Tibial nerve (tissue), 3 donors: ENCODE measurements around the gene LAMC3.

ENCODE experiments used
- CTCF ChIP-seq, 5 experiments: fragments of 200-600 bp in 3 of 5; fragments of 450-650 bp in 2 of 5; sonication (generic) in 3 of 5; IDR thresholded peaks; one replicate each; pipeline ENCODE4 v1.5.1; 2016 to 2019; ENCODE audit warnings: antibody characterized with exemption in 5 of 5, mild to moderate bottlenecking in 3 of 5, moderate library complexity in 2 of 5
- POLR2A ChIP-seq, 2 donors: fragments of 450-650 bp; IDR thresholded peaks; one replicate each; pipeline ENCODE4 v1.6.1; 2017; ENCODE audit warnings: antibody characterized with exemption in 2 of 2, mild to moderate bottlenecking in 2 of 2, moderate library complexity in 2 of 2

DNA sequence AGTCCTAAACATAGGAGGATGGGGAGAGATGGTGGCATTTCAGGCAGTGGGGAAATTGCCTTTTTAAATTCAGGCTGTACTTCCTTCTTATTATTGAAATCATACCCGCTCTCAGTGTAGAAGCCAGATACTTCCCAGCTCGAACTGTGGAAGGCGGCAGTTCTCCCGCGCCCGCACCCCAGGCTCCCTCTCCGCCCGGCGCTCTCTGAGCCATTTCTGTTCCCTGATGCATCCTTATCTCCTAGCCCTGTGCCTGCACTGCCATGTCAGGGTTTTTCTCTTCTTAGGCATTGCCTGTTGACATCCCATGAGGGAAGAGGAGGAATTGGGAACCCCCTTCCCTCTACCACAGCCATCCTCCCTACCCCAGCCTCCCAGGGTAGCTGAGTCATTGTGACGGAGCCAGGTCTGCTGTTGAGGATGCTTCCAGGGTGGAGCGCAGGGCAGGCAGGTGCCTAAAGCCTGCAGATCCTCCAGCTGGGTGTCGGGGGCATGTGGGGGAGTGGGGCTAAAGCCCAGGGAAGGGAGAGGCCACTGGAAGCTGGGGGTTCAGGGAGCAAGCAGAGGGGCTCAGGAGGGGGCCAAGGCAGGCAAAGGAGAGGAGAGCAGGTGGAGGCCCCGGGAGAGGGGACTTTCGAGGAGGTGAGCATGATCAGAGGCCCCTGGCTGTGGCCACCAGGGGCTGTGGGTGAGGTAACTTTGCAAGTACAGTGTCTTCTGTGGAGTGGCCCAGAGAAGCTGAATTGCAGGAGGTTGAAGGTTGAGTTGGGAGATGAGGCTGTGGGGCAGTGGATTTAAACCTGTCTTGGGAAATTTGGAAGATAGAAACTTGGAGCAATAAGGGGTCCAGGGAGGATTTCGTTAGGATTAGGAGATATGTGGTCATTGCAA, 16.2 kb downstream of the LAMC3 start:
- TF ChIP-seq CTCF (IDR thresholded peaks at IDR 0.05) (no peak), POLR2A (IDR thresholded peaks at IDR 0.05) (no peak)
